ENCODE measurements around the gene C11orf24.
A peak's percentile ranks its signal among the peaks of the same experiment; 100 is the strongest.

The C11orf24 gene

DNA sequence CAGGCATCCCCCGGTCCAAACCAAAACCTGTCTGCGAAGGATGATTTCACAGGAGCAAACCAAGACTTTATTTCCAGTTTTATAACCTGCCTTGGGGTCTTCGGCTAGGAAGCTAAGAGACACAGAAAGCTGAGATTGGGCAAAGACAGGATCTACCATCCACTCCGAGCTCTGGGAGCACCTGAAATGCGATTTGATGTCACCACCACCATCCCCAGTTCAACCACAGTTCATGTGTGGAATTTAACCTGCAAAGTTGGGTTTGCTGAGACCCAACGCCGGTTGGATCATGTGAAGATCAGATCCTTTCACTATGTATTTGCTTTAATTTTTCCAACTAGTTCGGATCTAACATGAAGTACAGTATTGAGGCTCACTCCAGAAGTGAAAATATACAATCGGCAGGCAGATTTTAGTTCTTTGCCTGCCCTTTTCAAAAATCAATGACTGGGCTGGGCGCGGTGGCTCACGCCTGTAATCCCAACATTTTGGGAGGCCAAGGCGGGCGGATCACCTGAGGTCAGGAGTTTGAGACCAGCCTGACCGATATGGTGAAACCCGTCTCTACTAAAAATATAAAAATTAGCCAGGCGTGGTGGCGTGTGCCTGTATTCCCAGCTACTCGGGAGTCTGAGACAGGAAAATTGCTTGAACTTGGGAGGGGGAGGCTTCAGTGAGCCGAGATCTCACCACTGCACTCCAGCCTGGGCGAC lies 1.4 kb upstream of the C11orf24 start:
- H3F3A ChIP-seq (ENCODE audit: insufficient read depth, low read length), result peaks cover 20% of the 10 kb centered on the region
- peak overlapping the region; percentile 57 for H3K4me2 ChIP-seq (ENCODE audit: low read depth, low read length)
- no peaks in the 10 kb centered on the region for H3K27me3 ChIP-seq (replicated peaks; ENCODE audit: insufficient read depth, low read length)
- no peaks in the 10 kb centered on the region for H3K36me3 ChIP-seq (replicated peaks; ENCODE audit: insufficient read depth, low read length)
- peak overlapping the region; percentile 70; the same call in 1 of the 2 replicates for H3K9ac ChIP-seq (ENCODE audit: low read length)
- no peak for DNase-seq
- peak overlapping the region; percentile 33; the same call in 1 of the 2 replicates for H2AFZ ChIP-seq (ENCODE audit: low read length)
- H3K79me2 ChIP-seq (ENCODE audit: low read length), result peaks cover 34% of the 10 kb centered on the region
- H3K9me2 ChIP-seq (replicated peaks; ENCODE audit: insufficient read depth, low read length), result no peaks in the 10 kb centered on the region
- no peaks in the 10 kb centered on the region for H3K9me3 ChIP-seq (replicated peaks; ENCODE audit: insufficient read depth, low read length)
- TF ChIP-seq EZH2phosphoT487 (IDR thresholded peaks at IDR 0.05; ENCODE audit: low read length), result no peak
- TF ChIP-seq, protein P1, sequence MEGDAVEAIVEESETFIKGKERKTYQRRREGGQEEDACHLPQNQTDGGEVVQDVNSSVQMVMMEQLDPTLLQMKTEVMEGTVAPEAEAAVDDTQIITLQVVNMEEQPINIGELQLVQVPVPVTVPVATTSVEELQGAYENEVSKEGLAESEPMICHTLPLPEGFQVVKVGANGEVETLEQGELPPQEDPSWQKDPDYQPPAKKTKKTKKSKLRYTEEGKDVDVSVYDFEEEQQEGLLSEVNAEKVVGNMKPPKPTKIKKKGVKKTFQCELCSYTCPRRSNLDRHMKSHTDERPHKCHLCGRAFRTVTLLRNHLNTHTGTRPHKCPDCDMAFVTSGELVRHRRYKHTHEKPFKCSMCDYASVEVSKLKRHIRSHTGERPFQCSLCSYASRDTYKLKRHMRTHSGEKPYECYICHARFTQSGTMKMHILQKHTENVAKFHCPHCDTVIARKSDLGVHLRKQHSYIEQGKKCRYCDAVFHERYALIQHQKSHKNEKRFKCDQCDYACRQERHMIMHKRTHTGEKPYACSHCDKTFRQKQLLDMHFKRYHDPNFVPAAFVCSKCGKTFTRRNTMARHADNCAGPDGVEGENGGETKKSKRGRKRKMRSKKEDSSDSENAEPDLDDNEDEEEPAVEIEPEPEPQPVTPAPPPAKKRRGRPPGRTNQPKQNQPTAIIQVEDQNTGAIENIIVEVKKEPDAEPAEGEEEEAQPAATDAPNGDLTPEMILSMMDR (IDR thresholded peaks at IDR 0.05; ENCODE audit: low read length), result no peak
- TF ChIP-seq EZH2 (optimal IDR thresholded peaks at IDR 0.05; ENCODE audit: low read depth, low read length), result no peak
- H4K20me1 ChIP-seq (ENCODE audit: insufficient read depth, low read length), result no peaks in the 10 kb centered on the region
- H3K4me1 ChIP-seq (ENCODE audit: low read length), result peaks cover 28% of the 10 kb centered on the region
- peak overlapping the region; percentile 32 for H3K4me3 ChIP-seq (ENCODE audit: low read length)
- peak overlapping the region; percentile 95; the same call in 1 of the 2 replicates for H3K27ac ChIP-seq (ENCODE audit: low read length)

DNA sequence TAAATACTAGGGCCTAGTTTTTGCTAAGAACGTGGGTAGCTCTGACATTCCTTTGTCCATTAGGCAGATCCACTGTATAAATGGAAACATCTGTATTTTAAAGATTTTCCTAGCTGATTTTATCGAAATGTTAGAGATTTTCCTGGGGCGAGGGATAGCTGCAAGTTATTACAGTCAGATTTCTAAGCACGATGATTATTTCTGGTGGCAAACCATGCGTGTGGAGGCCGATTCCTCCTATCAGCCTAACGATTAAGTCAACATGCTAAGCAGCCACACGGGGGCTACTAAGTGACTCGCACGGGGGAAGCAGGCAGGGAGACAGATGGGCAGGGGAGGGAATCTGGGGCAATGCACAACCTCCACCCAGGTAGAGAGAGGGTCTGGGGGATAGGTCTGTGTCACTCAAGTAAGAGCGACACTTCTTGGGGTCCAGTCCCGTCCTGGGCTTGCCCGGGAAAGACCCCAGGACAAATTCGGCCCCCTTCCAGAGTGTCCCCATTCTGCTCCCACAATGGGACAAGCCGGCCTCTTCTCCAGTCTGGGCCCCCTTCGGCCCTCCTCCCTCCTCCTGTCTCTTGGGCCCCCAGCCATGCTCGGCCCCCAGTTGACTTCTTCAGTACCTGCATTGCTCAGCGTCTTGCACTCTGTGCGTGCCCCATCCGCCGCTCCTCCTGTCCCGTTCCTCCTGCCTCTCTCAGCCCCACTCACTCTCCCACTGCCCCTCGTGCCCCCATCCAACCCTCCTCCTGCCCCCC lies 571 bp downstream of the C11orf24 start:
- Histone ChIP-seq H3K9me2 (replicated peaks; ENCODE audit: insufficient read depth, low read length) (no peaks in the 10 kb centered on the region), H3K79me2 (ENCODE audit: low read length) (peaks cover 46% of the 10 kb centered on the region), H2AFZ (ENCODE audit: low read length) (peak overlapping the region; percentile 34; the same call in 1 of the 2 replicates), H4K20me1 (ENCODE audit: insufficient read depth, low read length) (no peaks in the 10 kb centered on the region), H3K4me3 (ENCODE audit: low read length) (peak overlapping the region; percentile 89), H3K36me3 (replicated peaks; ENCODE audit: insufficient read depth, low read length) (no peaks in the 10 kb centered on the region), H3K9me3 (replicated peaks; ENCODE audit: insufficient read depth, low read length) (no peaks in the 10 kb centered on the region), H3K27me3 (replicated peaks; ENCODE audit: insufficient read depth, low read length) (no peaks in the 10 kb centered on the region), H3K4me1 (ENCODE audit: low read length) (peaks cover 45% of the 10 kb centered on the region), H3K27ac (ENCODE audit: low read length) (peak overlapping the region; percentile 95), H3K9ac (ENCODE audit: low read length) (peak overlapping the region; percentile 94), H3F3A (ENCODE audit: insufficient read depth, low read length) (peaks cover 34% of the 10 kb centered on the region), H3K4me2 (ENCODE audit: low read depth, low read length) (peak overlapping the region; percentile 62)
- TF ChIP-seq, protein P1 (IDR thresholded peaks at IDR 0.05; ENCODE audit: low read length), result peak; percentile 60
- no peak for TF ChIP-seq EZH2phosphoT487 (IDR thresholded peaks at IDR 0.05; ENCODE audit: low read length)
- TF ChIP-seq EZH2 (optimal IDR thresholded peaks at IDR 0.05; ENCODE audit: low read depth, low read length), result no peak
- DNase-seq, result peak; percentile 91

DNA sequence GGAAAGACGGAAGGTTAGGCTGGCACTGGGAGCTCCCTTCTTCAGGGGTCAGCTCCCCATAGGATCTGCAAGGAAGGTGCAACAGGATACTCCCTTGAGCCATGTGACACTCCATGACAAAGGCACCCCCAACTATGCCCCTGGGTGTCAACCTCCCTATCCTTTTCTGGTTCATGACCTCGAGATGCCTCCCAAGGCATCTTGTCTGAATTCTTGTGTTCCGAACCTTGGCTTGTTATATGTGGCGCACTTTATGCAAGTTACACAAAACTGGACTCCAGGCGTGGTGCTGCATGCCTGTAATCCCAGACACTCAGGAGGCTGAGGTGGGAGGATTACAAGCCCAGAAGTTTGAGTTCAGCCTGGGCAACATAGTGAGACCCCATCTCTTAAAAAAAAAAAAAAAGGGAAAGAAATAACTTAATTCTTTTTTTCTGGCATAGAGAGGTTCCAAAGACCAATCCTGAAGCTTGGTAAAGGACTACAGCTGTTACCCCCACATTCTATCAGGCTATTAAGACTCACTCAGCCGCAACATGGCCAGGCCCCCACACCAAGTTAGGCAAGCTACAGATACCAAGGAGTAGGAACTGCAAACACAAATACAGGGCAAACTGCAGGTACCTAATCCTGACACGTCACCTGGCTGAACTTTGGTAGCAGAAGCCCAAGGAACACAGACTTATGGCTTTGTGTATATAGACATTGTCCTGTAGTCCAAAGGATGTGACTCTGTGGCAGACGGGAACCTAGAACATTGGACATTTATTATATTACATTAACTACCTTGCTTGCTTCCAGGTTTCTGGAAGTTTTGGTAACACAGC lies 1.4 kb downstream of the C11orf24 start:
- Histone ChIP-seq H3K9me3 (replicated peaks; ENCODE audit: insufficient read depth, low read length) (no peaks in the 10 kb centered on the region), H3K27me3 (replicated peaks; ENCODE audit: insufficient read depth, low read length) (no peaks in the 10 kb centered on the region), H3K9me2 (replicated peaks; ENCODE audit: insufficient read depth, low read length) (no peaks in the 10 kb centered on the region), H3K36me3 (replicated peaks; ENCODE audit: insufficient read depth, low read length) (no peaks in the 10 kb centered on the region), H2AFZ (ENCODE audit: low read length) (0 out of 2 replicates have a peak overlapping the region, but pooled peaks have one; percentile 34), H3K4me2 (ENCODE audit: low read depth, low read length) (peak overlapping the region; percentile 62), H3K9ac (ENCODE audit: low read length) (peak overlapping the region; percentile 94), H3K79me2 (ENCODE audit: low read length) (peaks cover 52% of the 10 kb centered on the region), H3K27ac (ENCODE audit: low read length) (peak overlapping the region; percentile 95; the same call in 1 of the 2 replicates), H4K20me1 (ENCODE audit: insufficient read depth, low read length) (no peaks in the 10 kb centered on the region), H3K4me3 (ENCODE audit: low read length) (peak overlapping the region; percentile 89), H3F3A (ENCODE audit: insufficient read depth, low read length) (peaks cover 42% of the 10 kb centered on the region), H3K4me1 (ENCODE audit: low read length) (peaks cover 53% of the 10 kb centered on the region)
- TF ChIP-seq, protein P1 (IDR thresholded peaks at IDR 0.05; ENCODE audit: low read length), result no peak
- TF ChIP-seq EZH2phosphoT487 (IDR thresholded peaks at IDR 0.05; ENCODE audit: low read length) (no peak), EZH2 (optimal IDR thresholded peaks at IDR 0.05; ENCODE audit: low read depth, low read length) (no peak)
- DNase-seq, result no peak
